DMS153 (cell line): ENCODE results near the gene TATDN2.

ENCODE experiments used
- DNase-seq: peaks from one replicate; lab custom pipeline; 2025; lab: John Stamatoyannopoulos, UW

TATDN2 gene, protein sequence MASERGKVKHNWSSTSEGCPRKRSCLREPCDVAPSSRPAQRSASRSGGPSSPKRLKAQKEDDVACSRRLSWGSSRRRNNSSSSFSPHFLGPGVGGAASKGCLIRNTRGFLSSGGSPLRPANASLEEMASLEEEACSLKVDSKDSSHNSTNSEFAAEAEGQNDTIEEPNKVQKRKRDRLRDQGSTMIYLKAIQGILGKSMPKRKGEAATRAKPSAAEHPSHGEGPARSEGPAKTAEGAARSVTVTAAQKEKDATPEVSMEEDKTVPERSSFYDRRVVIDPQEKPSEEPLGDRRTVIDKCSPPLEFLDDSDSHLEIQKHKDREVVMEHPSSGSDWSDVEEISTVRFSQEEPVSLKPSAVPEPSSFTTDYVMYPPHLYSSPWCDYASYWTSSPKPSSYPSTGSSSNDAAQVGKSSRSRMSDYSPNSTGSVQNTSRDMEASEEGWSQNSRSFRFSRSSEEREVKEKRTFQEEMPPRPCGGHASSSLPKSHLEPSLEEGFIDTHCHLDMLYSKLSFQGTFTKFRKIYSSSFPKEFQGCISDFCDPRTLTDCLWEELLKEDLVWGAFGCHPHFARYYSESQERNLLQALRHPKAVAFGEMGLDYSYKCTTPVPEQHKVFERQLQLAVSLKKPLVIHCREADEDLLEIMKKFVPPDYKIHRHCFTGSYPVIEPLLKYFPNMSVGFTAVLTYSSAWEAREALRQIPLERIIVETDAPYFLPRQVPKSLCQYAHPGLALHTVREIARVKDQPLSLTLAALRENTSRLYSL

DNA sequence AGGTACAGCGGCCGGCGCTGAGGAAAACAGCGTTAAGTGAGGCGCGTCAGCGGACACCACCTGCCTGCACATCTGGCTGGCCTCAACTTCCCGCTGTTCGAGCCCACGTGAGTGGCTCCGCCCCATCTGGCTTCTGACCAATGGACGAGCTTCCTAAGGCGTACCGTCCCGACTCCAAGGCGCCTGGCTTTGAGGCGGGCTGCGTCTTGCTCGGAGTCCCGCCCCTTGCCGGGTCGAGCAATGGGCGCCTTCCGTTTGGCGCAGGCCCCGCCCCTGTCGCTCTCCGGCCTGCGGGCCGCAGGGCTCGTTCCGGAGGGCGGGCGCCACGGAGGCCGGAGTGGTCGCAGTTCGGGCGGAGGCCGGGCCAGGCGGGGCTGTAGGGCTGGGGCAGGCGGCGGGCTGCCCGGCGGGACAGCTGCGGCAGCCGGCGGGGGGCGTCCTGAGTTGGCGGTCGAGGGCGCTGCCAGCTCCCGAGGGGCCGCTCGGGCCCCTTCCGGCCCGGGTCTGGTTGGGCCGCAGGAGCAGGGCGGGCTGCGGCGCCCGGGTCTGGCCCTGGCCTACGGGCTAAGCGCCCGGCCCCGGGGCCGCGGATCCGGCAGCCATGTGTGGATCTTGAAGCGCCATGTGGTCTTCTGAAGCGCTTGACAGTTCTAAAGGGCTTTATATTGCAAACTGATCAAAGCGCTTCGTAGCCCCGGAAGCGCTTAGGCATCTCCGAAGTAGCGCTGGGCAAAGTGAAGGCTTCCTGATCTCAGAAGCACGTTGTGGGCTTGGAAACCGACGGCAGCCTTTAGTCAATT, at the start of gene TATDN2:
Gene TATDN2, plus strand, starts transcription at position 276 of the 800 bp plus-strand sequence. CDS start 742 bp downstream, outside the sequence.
- peak; percentile 92 for DNase-seq

DNA sequence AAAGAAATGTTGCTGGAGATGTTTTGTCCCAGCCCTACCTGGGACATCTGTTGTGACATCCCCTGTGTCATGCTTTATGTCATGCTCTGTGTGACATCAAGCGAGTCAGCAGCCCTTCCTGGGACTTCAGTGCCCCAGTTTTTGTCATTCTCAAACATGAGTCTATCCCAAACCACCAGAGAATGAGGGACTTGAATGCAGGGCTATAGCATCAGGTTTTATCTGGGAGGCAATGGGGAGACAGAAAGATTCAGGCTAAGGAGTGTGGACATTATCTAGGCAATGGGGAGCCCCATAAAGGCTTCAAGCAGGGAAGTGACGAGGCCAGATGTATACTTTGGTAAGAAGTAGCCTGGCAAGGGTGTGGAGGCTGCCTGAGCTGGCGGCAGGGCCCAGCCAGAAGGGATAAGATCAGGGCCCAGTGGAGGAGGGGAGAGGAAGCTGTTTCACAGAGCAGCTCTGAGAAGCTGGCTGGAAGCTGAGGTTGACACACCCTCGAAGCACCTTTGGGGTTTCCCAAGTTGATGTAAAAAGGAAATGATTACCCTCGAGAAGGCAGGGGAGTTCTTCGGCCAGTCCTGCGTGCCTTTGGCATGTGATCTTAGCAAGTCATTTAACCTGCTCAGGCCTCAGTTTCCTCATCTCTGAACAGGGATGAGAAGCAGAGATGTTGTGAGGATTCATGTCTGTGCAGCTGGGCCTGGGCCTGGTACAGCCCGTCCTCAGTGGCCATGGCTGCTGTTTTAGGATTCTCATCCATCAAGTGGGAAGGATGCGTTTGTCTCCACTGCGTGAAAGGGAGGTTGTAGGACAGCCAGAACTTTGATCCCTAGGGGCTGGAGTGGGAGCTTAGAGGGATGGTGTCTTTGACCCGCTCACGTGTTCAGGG, 49.3 kb upstream of the TATDN2 start:
- no peak for DNase-seq

DNA sequence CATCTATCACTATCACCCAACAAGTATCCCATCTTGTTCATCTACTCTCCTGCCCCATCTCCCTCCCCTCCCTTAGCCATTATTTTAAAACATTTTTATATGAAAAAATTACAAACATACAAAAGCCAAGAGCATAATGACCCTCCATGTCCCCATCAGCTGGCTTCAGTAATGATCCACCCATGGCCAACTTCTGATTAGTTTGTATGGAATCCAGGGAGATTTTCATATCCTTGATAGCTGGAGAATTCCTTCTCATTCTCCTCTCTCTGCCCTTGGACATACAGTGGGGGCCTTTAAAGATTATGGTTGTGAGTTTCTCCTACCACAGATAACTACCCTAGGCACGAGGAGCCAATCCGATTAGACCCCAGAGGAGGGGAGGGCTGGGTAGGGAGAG, 43.3 kb upstream of the TATDN2 start:
- DNase-seq = no peak

DNA sequence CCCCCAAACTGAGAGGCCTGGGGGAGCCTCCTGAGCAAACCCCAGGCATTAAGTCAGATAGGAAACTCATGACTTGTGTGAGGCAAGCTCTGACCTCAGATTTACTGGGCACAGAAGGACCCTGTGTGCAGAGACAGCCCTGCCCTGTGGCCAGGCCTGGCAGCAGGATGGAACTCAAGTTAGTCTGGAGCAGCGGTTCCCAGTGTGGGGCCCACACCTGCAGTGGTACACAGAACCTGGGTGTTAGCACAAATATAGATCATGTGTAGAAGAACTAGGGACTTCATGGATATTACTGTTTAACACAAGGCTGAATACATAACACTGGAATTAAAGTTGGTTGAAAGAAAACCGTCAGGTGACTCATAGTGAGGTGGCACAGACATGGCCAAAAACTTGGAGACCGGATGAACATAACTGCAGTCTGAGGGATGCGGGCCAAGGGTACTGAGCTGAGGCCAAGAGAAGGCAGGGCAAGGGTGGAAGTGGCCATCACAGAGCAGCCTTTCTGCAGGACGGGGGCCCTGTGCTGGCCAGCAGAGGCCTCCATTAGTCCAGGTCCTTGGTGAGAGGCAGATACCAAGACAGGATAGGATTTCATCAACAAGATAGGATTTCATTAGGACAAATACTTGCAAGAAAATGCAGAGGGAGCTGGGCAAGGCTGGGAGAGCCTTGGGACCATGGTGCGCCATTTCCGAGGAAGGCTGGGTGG, 42.7 kb upstream of the TATDN2 start:
- DNase-seq = no peak

DNA sequence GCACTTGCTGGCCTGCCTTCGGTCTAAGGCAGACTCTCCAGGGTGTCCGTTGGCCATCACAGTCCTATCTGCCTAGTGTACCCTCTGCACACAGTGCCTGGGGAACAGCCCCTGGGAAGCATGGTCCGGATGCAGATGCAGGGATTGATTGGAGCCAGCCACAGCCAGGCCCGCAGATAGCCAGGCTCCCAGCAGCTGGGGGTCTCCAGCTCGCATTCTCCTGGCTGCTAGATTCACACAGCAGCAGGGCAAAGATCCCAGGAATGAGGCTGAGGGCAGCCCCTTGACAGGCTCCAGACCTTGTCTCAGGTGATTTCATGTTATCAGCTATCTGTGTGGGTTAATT, 42.1 kb upstream of the TATDN2 start:
- DNase-seq = no peak

DNA sequence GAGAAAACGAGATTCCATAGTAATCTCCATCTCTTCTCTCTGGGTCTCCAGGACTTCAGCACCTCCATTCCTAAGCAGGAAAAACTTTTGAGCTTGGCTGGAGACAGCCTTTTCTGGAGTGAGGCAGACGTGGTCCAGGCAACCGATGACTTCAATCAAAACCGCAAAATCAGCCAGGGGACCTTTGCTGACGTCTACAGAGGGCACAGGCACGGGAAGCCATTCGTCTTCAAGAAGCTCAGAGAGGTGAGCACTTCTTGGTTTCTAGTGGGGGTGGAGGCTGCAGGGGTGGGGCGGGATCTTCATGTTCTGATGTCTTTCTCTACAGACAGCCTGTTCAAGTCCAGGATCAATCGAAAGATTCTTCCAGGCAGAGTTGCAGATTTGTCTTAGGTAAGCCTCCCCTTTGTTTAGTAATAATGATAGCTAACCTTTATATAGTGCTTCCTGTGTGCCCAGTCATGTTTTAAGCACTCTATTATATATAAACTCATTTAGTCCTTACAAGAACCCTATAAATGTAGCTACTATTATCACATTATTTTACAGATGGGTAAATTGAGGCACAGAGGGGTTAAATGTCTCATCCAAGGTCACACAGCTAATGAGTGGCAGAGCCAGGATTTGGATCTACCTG, 35.0 kb upstream of the TATDN2 start:
- no peak for DNase-seq

DNA sequence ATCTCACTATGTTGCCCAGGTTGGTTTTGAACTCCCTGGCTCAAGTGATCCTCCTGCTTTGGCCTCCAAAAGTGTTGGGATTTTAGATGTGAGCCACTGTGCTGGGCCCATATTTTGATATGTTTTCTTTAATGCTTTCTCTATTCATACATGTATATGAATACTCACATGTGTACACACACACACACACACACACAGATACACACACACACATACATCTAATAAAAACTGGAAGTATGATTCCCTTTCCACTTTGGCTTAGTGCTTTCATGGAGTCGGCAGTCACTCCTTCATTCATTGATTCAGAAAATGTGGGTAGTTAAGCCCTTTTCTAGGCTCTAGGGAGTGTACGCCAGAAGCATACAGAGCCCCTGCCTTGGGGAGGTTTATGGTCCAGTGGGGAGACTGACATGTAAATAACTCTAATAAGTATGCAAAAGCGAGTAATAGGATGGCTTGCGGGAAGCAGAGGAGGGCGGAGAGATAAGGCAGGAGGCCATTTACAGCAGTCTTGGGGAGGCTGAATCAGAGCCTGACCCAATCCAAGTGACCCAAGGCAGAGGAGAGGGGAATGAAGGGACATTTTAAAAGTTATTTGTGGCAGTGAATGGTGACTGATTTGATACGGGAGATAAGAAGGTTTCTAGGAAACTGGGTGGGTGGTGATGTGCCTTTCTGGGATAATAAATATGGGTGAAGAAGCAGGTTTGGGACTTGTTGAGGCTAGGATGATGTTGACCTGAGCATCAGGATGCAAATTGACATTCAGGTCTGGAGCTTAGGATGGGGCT, 32.5 kb upstream of the TATDN2 start:
- DNase-seq = no peak

DNA sequence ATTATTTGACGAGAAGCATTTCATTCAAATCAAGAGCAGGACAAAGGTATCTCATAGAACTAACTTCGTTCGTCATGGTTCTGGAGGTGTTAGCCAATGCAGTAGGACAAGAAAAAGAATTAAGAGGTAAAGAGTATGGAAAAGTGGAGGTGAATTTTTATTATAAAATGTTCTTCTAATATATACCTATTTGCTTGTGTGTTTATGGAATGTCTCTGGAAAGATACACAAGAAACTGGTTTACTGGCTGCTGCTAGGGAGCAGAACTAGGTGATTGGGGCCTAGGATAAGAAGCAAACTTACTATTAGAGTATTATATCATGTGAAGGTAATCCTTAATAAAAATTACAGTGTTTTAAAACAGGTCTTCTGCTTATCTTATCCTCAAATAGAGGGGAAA, 30.9 kb upstream of the TATDN2 start:
- DNase-seq = no peak

DNA sequence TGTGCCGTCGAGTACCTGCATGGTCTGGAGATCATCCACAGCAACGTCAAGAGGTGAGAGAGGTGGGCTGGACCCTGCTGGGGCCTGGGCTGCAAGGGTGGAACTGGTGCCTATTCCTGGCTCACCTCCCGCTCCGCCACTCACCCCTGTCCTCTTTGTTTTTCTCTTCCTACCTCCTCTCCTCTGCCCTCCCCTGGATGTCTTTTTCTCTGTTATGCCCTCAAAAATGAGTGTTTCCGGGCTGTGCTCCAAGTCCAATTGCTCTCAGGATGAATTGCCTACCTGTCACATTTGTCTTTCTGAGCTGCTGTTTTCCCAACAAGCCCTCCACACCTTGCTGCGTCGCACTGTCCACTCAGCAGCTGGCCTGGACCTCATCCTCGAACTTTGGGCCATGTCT, 28.5 kb upstream of the TATDN2 start:
- no peak for DNase-seq

DNA sequence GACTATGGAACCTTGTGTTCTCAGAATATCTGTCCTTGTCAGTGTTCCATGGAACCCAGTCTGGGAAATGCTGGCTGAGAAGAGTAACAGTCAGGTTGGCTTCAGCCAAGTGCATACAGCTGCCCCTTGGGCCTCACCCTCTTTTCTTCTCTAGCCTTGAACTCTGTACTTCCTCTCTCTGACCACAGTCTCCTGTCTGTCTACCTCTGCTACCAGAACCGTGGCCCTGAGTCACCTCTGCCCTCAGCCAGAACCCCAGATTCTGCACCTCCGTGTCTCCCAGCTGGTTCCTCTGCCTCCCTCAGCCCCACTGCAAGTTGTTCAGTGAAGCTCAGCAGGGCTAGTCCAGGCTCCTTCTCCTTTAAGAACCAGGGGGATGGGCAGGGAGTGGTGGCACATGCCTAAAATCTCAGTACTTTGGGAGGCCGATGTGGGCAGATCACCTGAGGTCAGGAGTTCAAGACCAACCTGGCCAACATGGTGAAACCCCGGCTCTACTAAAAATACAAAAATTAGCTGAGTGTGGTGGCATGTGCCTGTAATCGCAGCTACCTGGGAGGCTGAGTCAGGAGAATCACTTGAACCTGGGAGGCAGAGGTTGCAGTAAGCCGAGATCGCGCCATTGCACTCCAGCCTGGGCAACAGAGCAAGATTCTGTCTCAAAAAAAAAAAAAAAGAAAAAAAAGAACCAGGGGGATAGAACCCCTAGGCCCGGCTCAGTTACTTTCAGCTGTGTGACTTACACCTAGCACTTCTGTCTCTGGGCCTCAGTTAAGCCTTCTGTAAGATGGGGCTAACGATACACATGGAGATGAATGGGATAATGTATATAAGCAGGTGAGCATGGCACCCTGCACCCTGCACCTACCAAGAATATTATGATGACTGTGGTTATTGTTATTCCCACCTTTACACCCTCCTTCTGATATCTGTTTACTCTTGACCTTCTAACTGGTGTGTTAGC, 24.3 kb upstream of the TATDN2 start:
- DNase-seq = no peak

DNA sequence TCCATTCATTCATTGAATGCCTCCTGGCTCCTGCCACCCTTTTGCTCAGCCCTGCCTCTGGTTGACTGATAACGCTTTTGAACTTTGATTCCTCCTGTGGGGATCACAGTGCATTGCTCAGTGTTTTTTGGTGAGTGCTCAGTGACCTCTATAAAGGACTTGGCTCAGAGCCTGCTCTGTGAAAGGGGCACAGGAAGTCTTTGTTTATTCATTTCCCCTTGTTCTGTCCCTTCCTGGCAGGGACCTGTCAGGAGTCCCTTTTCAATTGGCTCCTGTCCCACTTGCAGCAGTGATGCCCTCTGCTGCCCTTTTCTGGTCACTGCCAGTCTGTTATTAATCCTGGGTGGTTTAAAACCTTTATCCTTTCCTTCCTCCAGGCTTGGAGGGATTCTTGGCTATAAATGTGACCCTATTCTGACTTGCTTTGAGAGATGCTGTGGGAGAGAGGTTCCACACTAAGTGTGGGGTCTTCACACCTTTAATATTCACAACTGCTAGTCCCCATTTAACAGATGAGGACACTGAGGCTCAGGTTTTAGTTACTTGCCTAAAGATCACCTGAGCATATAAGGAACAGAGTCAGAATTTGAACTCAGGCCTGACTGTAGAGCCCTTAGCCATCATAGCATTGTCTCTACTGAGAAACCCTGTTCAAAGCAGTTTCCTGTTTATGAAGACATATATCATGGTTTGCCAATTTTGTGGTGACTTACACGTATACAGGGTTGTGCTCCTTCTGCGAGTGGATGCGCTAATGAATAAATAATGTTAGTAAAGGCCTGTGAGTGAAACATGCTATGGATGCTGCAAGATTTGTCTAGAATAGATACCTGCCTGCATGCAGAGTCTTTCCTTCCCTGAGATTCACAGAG, 23.2 kb upstream of the TATDN2 start:
- DNase-seq = peak; percentile 77

DNA sequence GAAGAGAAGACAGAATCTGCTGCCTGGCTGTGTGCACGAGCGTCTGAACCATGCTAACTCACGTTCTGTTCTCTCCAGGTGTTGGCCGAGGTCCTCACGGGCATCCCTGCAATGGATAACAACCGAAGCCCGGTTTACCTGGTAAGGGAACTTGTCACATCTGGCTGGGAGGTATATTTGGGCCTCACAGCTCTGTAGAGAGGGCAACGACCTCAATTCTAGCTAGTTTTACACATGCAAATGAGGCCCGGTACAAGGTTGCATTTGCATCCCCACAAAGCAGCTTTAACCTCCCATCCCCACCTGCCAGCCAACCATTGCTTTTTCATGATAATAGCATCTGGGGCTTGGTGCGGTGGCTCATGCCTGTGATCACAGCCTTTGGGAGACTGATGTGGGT, 22.0 kb upstream of the TATDN2 start:
- no peak for DNase-seq

DNA sequence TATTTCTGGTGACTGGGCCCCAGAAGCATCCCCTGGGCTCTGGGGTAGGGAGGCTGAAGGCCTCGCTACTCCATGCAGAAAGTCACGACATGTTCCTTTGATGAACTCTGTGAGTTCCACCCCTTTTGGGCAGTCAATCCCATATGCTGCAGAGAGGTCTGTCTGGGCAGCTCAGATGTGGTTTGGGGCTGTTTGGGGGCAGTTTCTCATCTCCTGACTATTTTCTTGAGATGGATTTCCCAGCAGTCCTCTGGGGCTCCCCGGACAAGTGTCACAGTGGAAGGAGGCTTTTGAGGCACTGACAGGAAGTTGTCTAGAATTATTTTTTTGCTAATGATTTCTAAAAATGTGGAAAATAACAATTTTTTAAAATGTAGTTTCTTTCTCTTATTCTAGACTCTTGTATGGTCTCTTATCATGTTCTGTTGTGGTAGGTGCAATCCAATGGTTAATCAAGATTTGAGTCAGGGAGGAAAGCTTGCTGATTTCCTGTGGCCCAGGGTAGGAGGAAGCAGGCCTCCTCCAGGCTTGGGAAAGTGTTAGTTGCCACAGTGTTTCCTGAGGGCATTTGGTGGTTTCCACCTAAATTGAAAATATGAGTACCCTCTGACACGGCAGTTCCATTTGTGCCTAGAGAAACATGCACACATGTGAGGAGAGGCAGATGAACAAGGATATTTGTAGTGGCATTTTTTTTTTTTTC, 19.9 kb upstream of the TATDN2 start:
- no peak for DNase-seq

DNA sequence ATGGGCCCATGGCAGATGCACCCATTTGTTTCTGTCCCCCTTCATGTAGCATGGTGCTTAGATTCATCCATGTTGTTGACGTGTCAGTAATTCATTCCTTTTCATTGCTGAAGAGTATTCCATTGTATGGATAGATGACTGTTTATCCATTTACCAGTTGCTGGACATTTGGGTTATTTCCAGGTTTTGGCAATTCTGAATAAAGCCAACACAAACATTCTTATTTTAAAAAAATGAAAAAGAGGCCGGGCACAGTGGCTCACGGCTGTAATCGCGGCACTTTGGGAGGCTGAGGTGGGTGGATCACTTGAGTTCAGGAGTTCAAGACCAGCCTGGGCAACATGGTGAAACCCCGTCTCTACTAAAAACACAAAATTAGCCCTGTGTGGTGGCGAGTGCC, 18.7 kb upstream of the TATDN2 start:
- DNase-seq = no peak

DNA sequence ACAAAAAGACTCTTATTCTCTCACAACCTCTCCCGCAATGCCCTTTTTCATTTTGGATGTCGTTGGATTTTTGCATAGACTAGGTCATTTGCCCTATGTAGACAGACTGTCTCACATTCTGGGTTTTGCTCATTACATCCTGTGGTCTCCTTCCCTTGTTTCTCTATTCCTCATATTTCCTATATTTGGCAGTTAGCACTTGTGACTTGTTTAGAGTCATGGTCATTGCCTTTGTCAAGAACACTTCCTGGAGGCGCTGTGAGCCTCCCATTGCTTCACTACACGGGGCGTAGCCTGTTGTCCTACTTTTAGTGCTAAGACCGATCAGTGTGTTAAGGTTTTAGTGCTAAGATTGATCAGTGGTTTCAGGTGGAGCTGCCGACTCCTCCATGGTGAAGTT, 16.1 kb upstream of the TATDN2 start:
- DNase-seq = no peak

DNA sequence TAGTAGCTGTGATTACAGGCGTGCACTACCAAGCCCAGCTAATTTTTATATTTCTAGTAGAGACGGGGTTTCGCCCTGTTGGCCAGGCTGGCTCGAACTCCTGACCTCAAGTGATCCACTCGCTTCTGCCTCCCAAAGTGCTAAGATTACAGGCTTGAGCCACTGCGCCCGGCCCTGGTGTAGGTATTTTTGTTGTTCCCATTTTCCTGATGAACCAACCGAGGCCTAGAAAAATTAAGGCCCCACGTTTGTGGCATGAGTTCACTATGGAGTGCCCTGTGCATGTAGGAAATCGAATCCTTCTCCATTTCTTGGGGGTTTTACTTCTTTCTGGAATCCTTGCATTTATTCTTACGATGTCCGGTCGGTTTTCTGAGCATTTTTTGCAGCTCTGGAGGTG, 14.3 kb upstream of the TATDN2 start:
- no peak for DNase-seq
